OCI-LY3 (cell line): ENCODE measurements around the gene CRYL1.

Experiments used
- H2AFZ ChIP-seq: fragments of 200-600, 300-600 bp; shearing (Covaris generic); 2 replicates; pipeline ENCODE4 v1.6.0; 2014; ENCODE audit warnings: antibody characterized with exemption, low read depth, low read length
- H3K27ac ChIP-seq: fragments of 200-600, 300-600 bp; sonication (generic); 2 replicates; pipeline ENCODE4 v1.5.1; 2014; ENCODE audit warnings: mild to moderate bottlenecking, low read length, moderate library complexity, mixed read lengths
- H3K27me3 ChIP-seq: fragments of 200-600, 300-600 bp; sonication (generic); 2 replicates; pipeline ENCODE4 v1.6.1; 2014; ENCODE audit warnings: low read depth, low read length, mixed read lengths
- H3K36me3 ChIP-seq: fragments of 200-600, 300-600 bp; sonication (generic); replicated peaks from 2 replicates; pipeline ENCODE3; 2014; ENCODE audit warnings: low read depth, low read length, mixed read lengths
- H3K4me1 ChIP-seq: fragments of 300-600, 200-600 bp; sonication (generic); 2 replicates; pipeline ENCODE4 v1.6.1; 2014; ENCODE audit warnings: low read length, mixed read lengths
- H3K4me2 ChIP-seq: fragments of 200-600, 300-600 bp; sonication (generic); 2 replicates; pipeline ENCODE4 v1.6.1; 2014; ENCODE audit warnings: low read length, mixed read lengths
- H3K4me3 ChIP-seq: fragments of 300-600, 200-600 bp; sonication (generic); 2 replicates; pipeline ENCODE4 v1.5.1; 2014; ENCODE audit warnings: antibody characterized with exemption, mild to moderate bottlenecking, low read length, moderate library complexity
- H3K79me2 ChIP-seq: fragments of 300-600, 200-600 bp; shearing (Covaris generic); 2 replicates; pipeline ENCODE4 v1.6.1; 2014; ENCODE audit warnings: mild to moderate bottlenecking, low read length, mixed read lengths
- H3K9ac ChIP-seq: fragments of 300-600, 200-600 bp; shearing (Covaris generic); 2 replicates; pipeline ENCODE4 v1.6.0; 2014; ENCODE audit warnings: mild to moderate bottlenecking, low read length, moderate library complexity
- H3K9me3 ChIP-seq: fragments of 200-600, 300-600 bp; shearing (Covaris generic); 2 replicates; pipeline ENCODE4 v1.6.1; 2014; ENCODE audit warnings: low read length, mixed read lengths; ENCODE audit not compliant: insufficient read depth
- H4K20me1 ChIP-seq: fragments of 200-600, 300-600 bp; sonication (generic); 2 replicates; pipeline ENCODE4 v1.6.1; 2016; ENCODE audit warnings: low read length, mixed read lengths; ENCODE audit not compliant: insufficient read depth
- CTCF ChIP-seq: fragments of 200-600, 300-600 bp; sonication (generic); IDR thresholded peaks from 2 replicates; pipeline ENCODE4 v1.5.1; 2014; ENCODE audit warnings: antibody characterized with exemption, low read length, low read depth
- EZH2phosphoT487 ChIP-seq: fragments of 200-600 bp; shearing (Covaris generic); IDR thresholded peaks from 2 replicates; pipeline ENCODE4 v1.6.1; 2018; ENCODE audit warnings: antibody characterized with exemption, mixed run types, low read depth

The CRYL1 gene

GRCh38 chr13:20401931-20402856 is 123.5 kb downstream of the CRYL1 start:
- no peak for TF ChIP-seq CTCF
- TF ChIP-seq EZH2phosphoT487, result no peak
- no peaks in the 10 kb centered on the region for H3K79me2 ChIP-seq
- no peak overlapping the region for H3K4me2 ChIP-seq
- H3K27ac ChIP-seq, result no peak overlapping the region
- H3K36me3 ChIP-seq, result no peaks in the 10 kb centered on the region
- H3K9ac ChIP-seq, result no peak overlapping the region
- H3K9me3 ChIP-seq, result no peaks in the 10 kb centered on the region
- no peak overlapping the region for H2AFZ ChIP-seq
- H3K4me3 ChIP-seq, result no peak overlapping the region
- no peaks in the 10 kb centered on the region; the same call in 1 of the 2 replicates for H4K20me1 ChIP-seq
- no peaks in the 10 kb centered on the region for H3K27me3 ChIP-seq
- H3K4me1 ChIP-seq, result no peaks in the 10 kb centered on the region

DNA sequence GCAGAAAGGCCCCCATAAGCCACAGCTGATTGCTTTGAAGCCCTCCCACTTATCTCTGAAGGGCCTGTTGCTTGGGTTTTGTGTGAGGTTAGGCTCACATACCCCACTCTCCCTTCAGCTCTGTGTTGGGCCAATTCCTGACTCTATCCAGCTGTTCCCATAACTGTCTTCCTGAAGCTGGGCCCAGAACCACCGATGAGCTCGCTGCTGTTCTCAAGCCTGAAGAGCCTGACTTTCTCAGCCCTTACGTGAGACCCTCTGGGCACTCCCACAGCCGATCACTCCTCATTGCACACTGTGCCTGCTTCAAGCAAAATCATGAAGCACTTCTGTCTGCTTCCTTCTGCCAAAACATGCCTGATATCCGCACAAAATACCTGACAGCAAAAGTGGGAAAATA is 124.1 kb downstream of the CRYL1 start:
- Histone ChIP-seq H3K27me3 (no peaks in the 10 kb centered on the region), H3K79me2 (no peaks in the 10 kb centered on the region), H2AFZ (no peak overlapping the region), H3K4me2 (no peak overlapping the region), H3K27ac (no peak overlapping the region), H3K4me1 (no peaks in the 10 kb centered on the region), H3K4me3 (no peak overlapping the region), H4K20me1 (no peaks in the 10 kb centered on the region; the same call in 1 of the 2 replicates), H3K36me3 (no peaks in the 10 kb centered on the region), H3K9me3 (no peaks in the 10 kb centered on the region), H3K9ac (no peak overlapping the region)
- TF ChIP-seq EZH2phosphoT487, result no peak
- no peak for TF ChIP-seq CTCF

DNA sequence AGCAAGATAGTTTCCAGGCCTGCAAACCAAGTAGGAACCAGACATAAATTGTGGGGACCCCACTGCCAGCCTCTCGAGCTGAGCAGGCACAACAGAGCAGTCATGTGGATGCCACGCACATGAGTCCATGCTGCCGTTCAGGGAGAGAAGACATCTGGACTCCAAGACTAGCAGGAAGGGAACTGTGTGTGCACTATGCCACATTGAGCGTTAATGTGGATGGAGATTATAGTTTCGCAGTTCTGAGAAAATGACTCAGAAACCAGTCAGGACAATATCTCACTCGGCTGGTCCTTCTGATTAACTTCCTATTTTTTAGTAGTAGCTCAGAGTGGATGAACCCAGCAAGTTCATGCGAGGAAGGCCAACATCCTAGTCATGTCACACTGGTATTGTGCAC is 124.9 kb downstream of the CRYL1 start:
- no peaks in the 10 kb centered on the region for H3K36me3 ChIP-seq
- no peaks in the 10 kb centered on the region for H3K79me2 ChIP-seq
- no peaks in the 10 kb centered on the region for H3K27me3 ChIP-seq
- no peak overlapping the region for H3K4me3 ChIP-seq
- no peak overlapping the region for H3K9ac ChIP-seq
- no peak overlapping the region for H2AFZ ChIP-seq
- no peak overlapping the region for H3K27ac ChIP-seq
- no peaks in the 10 kb centered on the region for H3K9me3 ChIP-seq
- TF ChIP-seq CTCF, result no peak
- no peak for TF ChIP-seq EZH2phosphoT487
- H3K4me1 ChIP-seq, result no peaks in the 10 kb centered on the region
- H4K20me1 ChIP-seq, result no peaks in the 10 kb centered on the region; the same call in 1 of the 2 replicates
- H3K4me2 ChIP-seq, result no peak overlapping the region

GRCh38 chr13:20399961-20400360 is 125.7 kb downstream of the CRYL1 start:
- Histone ChIP-seq H3K9ac (no peak overlapping the region), H3K4me2 (no peak overlapping the region), H3K79me2 (no peaks in the 10 kb centered on the region), H3K27ac (no peak overlapping the region), H3K4me3 (no peak overlapping the region), H3K4me1 (no peaks in the 10 kb centered on the region), H4K20me1 (no peaks in the 10 kb centered on the region; the same call in 1 of the 2 replicates), H3K36me3 (no peaks in the 10 kb centered on the region), H3K27me3 (no peaks in the 10 kb centered on the region), H2AFZ (no peak overlapping the region), H3K9me3 (no peaks in the 10 kb centered on the region)
- TF ChIP-seq EZH2phosphoT487, result no peak
- no peak for TF ChIP-seq CTCF
